ENCODE measurements around the gene AVEN. TPM values are rescaled to one million over a fixed set of nuclear protein-coding genes. Genes with fewer than 3 reads are reported as not detected.

The AVEN gene
- total and polyA plus RNA-seq, 2 experiments from 2014 or later: 7.7 to 10.3 TPM

- Histone ChIP-seq H3K4me2 (no peak overlapping the region), H3K4me1 (ENCODE audit: insufficient read depth) (peaks cover 2% of the 10 kb centered on the region; the same call in 1 of the 2 replicates), H4K20me1 (replicated peaks; ENCODE audit: insufficient read depth) (no peaks in the 10 kb centered on the region), H3K9me2 (ENCODE audit: insufficient read depth) (no peaks in the 10 kb centered on the region), H3F3A (replicated peaks; ENCODE audit: low read depth) (no peaks in the 10 kb centered on the region), H3K4me3 (no peak overlapping the region), H3K27me3 (ENCODE audit: insufficient read depth) (no peaks in the 10 kb centered on the region), H3K36me3 (ENCODE audit: insufficient read depth) (no peaks in the 10 kb centered on the region), H3K27ac (ENCODE audit: low read depth) (no peak overlapping the region), H2AFZ (no peak overlapping the region), H3K79me2 (replicated peaks; ENCODE audit: insufficient read depth) (no peaks in the 10 kb centered on the region)
- Mint-ChIP-seq H3K9me3 (no peaks in the 10 kb centered on the region), H3K27me3 (ENCODE audit: insufficient read depth, low read depth, poor library complexity) (no peaks in the 10 kb centered on the region), H3K36me3 (ENCODE audit: low read depth) (no peaks in the 10 kb centered on the region), H3K27ac (no peak overlapping the region), H3K4me3 (no peak overlapping the region), H3K4me1 (peaks cover 4% of the 10 kb centered on the region; the same call in 1 of the 3 replicates)
- ATAC-seq (no peak), DNase-seq (ENCODE audit: low spot score) (no peak)
- TF ChIP-seq JUNB (IDR thresholded peaks at IDR 0.05; ENCODE audit: unreplicated experiment) (no peak), ZNF462 (CRISPR knock-in tag; IDR thresholded peaks at IDR 0.05) (no peak), STAT1 (IDR thresholded peaks at IDR 0.05; ENCODE audit: unreplicated experiment) (no peak), ETS1 (IDR thresholded peaks at IDR 0.05) (no peak), NANOG (IDR thresholded peaks at IDR 0.05; ENCODE audit: borderline replicate concordance) (no peak), REST (IDR thresholded peaks at IDR 0.05; ENCODE audit: unreplicated experiment) (no peak), EZH2 (IDR thresholded peaks at IDR 0.05; ENCODE audit: low read depth, unreplicated experiment) (no peak), EZH2phosphoT487 (IDR thresholded peaks at IDR 0.05; ENCODE audit: unreplicated experiment) (no peak), POLR2AphosphoS5 (IDR thresholded peaks at IDR 0.05; ENCODE audit: low read depth) (no peak), CTCF (conservative IDR thresholded peaks at IDR 0.05; ENCODE audit: low read depth in 2 of 2) (no peak), CREB1 (CRISPR knock-in tag; IDR thresholded peaks at IDR 0.05; ENCODE audit: low read depth) (no peak), ZNF114 (CRISPR knock-in tag; IDR thresholded peaks at IDR 0.05) (no peak), ZNF331 (CRISPR knock-in tag; IDR thresholded peaks at IDR 0.05; ENCODE audit: low read depth) (no peak)
Observed at GRCh38 chr15:33964665-33965040, 74.4 kb downstream of the AVEN start.

All from GM23338 (cell line).